DOHH2 (cell line): ENCODE results near the gene ARID1B.
A peak's percentile ranks its signal among the peaks of the same experiment; 100 is the strongest.

Experiments
- H3F3A ChIP-seq: fragments of 200-600 bp; sonication (generic), shearing (Covaris generic); 2 replicates; pipeline ENCODE4 v1.6.0; 2016; ENCODE audit warnings: antibody characterized with exemption, mild to moderate bottlenecking; ENCODE audit not compliant: control insufficient read depth, insufficient read depth
- H3K27ac ChIP-seq: fragments of 200-600 bp; sonication (generic); 2 replicates; pipeline ENCODE4 v1.5.1; 2014; ENCODE audit warnings: low read depth, mild to moderate bottlenecking, low read length, moderate library complexity
- H3K27me3 ChIP-seq: fragments of 200-600 bp; sonication (generic); 2 replicates; pipeline ENCODE4 v1.6.1; 2014; ENCODE audit warnings: mild to moderate bottlenecking, low read length, mixed read lengths; ENCODE audit not compliant: control insufficient read depth
- H3K36me3 ChIP-seq: fragments of 200-600 bp; sonication (generic); 2 replicates; pipeline ENCODE4 v1.6.1; 2014; ENCODE audit warnings: mild to moderate bottlenecking, low read length, moderate library complexity, mixed read lengths; ENCODE audit not compliant: control insufficient read depth
- H3K4me1 ChIP-seq: fragments of 200-600 bp; sonication (generic); 2 replicates; pipeline ENCODE4 v1.6.1; 2014; ENCODE audit warnings: mild to moderate bottlenecking, low read length, mixed read lengths; ENCODE audit not compliant: control insufficient read depth
- H3K4me2 ChIP-seq: fragments of 200-600 bp; sonication (generic); 2 replicates; pipeline ENCODE4 v1.6.0; 2014; ENCODE audit warnings: mild to moderate bottlenecking, low read length, moderate library complexity
- H3K4me3 ChIP-seq: fragments of 200-600 bp; sonication (generic); 2 replicates; pipeline ENCODE4 v1.5.1; 2014; ENCODE audit warnings: mild to moderate bottlenecking, low read length, mixed read lengths
- H3K79me2 ChIP-seq: fragments of 200-600 bp; sonication (generic); 2 replicates; pipeline ENCODE4 v1.6.1; 2014; ENCODE audit warnings: mild to moderate bottlenecking, low read length, mixed read lengths; ENCODE audit not compliant: control insufficient read depth
- H3K9me2 ChIP-seq: fragments of 200-600 bp; sonication (generic); replicated peaks from 2 replicates; pipeline ENCODE4 v1.6.1; 2014; ENCODE audit warnings: mild to moderate bottlenecking, low read length, mixed read lengths; ENCODE audit not compliant: control insufficient read depth
- H3K9me3 ChIP-seq: fragments of 200-600 bp; sonication (generic); 2 replicates; pipeline ENCODE4 v1.6.1; 2014; ENCODE audit warnings: antibody characterized with exemption, low read length, mixed read lengths; ENCODE audit not compliant: control insufficient read depth, insufficient read depth
- H4K20me1 ChIP-seq: fragments of 200-600 bp; sonication (generic); 2 replicates; pipeline ENCODE4 v1.6.0; 2014; ENCODE audit warnings: low read depth, mild to moderate bottlenecking, antibody characterized with exemption, low read length, moderate library complexity; ENCODE audit not compliant: control insufficient read depth, insufficient read depth
- CTCF ChIP-seq: fragments of 200-600 bp; sonication (generic); IDR thresholded peaks from one replicate; pipeline ENCODE4 v1.5.1; 2014; ENCODE audit warnings: antibody characterized with exemption, mild to moderate bottlenecking, low read depth, low read length; ENCODE audit not compliant: poor library complexity, severe bottlenecking
- EZH2phosphoT487 ChIP-seq: fragments of 200-600 bp; sonication (generic); IDR thresholded peaks from 2 replicates; pipeline ENCODE4 v1.6.1; 2017; ENCODE audit warnings: borderline replicate concordance, mild to moderate bottlenecking, antibody characterized with exemption, low read length, moderate library complexity, mixed read lengths

Gene ARID1B

GRCh38 chr6:157137501-157137900, 360.3 kb downstream of the ARID1B start:
- no peaks in the 10 kb centered on the region for H3K4me1 ChIP-seq
- no peaks in the 10 kb centered on the region for H3K79me2 ChIP-seq
- H3K27me3 ChIP-seq = no peaks in the 10 kb centered on the region
- H3K27ac ChIP-seq = no peak overlapping the region
- no peaks in the 10 kb centered on the region for H3F3A ChIP-seq
- peaks cover 61% of the 10 kb centered on the region for H3K36me3 ChIP-seq
- TF ChIP-seq EZH2phosphoT487 (no peak), CTCF (no peak)
- no peak overlapping the region for H3K4me2 ChIP-seq
- no peak overlapping the region for H3K4me3 ChIP-seq
- no peaks in the 10 kb centered on the region for H3K9me2 ChIP-seq
- no peaks in the 10 kb centered on the region for H3K9me3 ChIP-seq
- no peaks in the 10 kb centered on the region for H4K20me1 ChIP-seq

- no peaks in the 10 kb centered on the region for H3K9me2 ChIP-seq
- no peaks in the 10 kb centered on the region for H3F3A ChIP-seq
- H3K36me3 ChIP-seq = peaks cover 44% of the 10 kb centered on the region
- H3K4me1 ChIP-seq = no peaks in the 10 kb centered on the region
- no peaks in the 10 kb centered on the region for H4K20me1 ChIP-seq
- no peaks in the 10 kb centered on the region for H3K27me3 ChIP-seq
- no peak overlapping the region for H3K4me3 ChIP-seq
- no peaks in the 10 kb centered on the region for H3K79me2 ChIP-seq
- no peak for TF ChIP-seq EZH2phosphoT487
- TF ChIP-seq CTCF = peak; percentile 46
- no peaks in the 10 kb centered on the region for H3K9me3 ChIP-seq
- no peak overlapping the region for H3K27ac ChIP-seq
- H3K4me2 ChIP-seq = no peak overlapping the region
Measured at GRCh38 chr6:157139054-157139708, 362.0 kb downstream of the ARID1B start.

- Histone ChIP-seq H3K27me3 (no peaks in the 10 kb centered on the region), H3K4me3 (no peak overlapping the region), H4K20me1 (peaks cover 3% of the 10 kb centered on the region; the same call in 1 of the 2 replicates), H3K9me3 (no peaks in the 10 kb centered on the region), H3K4me1 (no peaks in the 10 kb centered on the region), H3K4me2 (no peak overlapping the region), H3K79me2 (no peaks in the 10 kb centered on the region), H3K27ac (no peak overlapping the region), H3F3A (no peaks in the 10 kb centered on the region), H3K9me2 (no peaks in the 10 kb centered on the region), H3K36me3 (peaks cover 27% of the 10 kb centered on the region)
- no peak for TF ChIP-seq CTCF
- TF ChIP-seq EZH2phosphoT487 = no peak
Measured at GRCh38 chr6:157143171-157143889, 366.2 kb downstream of the ARID1B start.
